Right atrium auricular region (tissue), 2 donors: ENCODE measurements around the gene EHMT2. TPM values are rescaled to one million over a fixed set of nuclear protein-coding genes. Genes with fewer than 3 reads are reported as not detected.

Experiments
- total RNA-seq, 2 donors: library from RNA; depleted of rRNA; stranded (reverse); fragments of >200 nt; gene quantifications; one replicate each; pipeline ENCODE4 v1.1.0, GENCODE V29; 2016

Gene EHMT2
- total RNA-seq, 2 donors from 2014 or later = 10.5 to 19.1 TPM

Other genes with a start within 250 kb of the EHMT2 start
- 100 to 1,000 TPM; 209 to 306 TPM for gene BAG6, start 245.0 kb downstream of the EHMT2 start, total RNA-seq
- 1 to 10 TPM; 1.0 to 1.2 TPM for gene APOM, start 241.8 kb downstream of the EHMT2 start, total RNA-seq
- gene C6orf47, start 236.9 kb downstream of the EHMT2 start, total RNA-seq = 10 to 100 TPM; 17.8 to 19.2 TPM
- gene GPANK1, start 232.7 kb downstream of the EHMT2 start, total RNA-seq = 10 to 100 TPM; 14.7 to 20.0 TPM
- 100 to 1,000 TPM; 242 to 243 TPM for gene CSNK2B, start 231.6 kb downstream of the EHMT2 start, total RNA-seq
- 1 to 10 TPM in 1 of 2 donors, under 1 TPM in 1; 0.67 to 1.8 TPM for gene LY6G5B, start 227.7 kb downstream of the EHMT2 start, total RNA-seq
- gene LY6G5C, start 216.6 kb downstream of the EHMT2 start, total RNA-seq = 1 to 10 TPM; 1.2 to 4.9 TPM
- 10 to 100 TPM; 22.7 to 29.4 TPM for gene ABHD16A, start 194.4 kb downstream of the EHMT2 start, total RNA-seq
- not detected for gene LY6G6F, start 190.8 kb downstream of the EHMT2 start, total RNA-seq
- gene LY6G6D, start 182.3 kb downstream of the EHMT2 start, total RNA-seq = not detected
- gene LY6G6C, start 176.0 kb downstream of the EHMT2 start, total RNA-seq = 1 to 10 TPM in 1 of 2 donors, not detected in 1; 1.3 TPM
- under 1 TPM in 1 of 2 donors, not detected in 1; 0.55 TPM for gene MPIG6B, start 174.3 kb downstream of the EHMT2 start, total RNA-seq
- 10 to 100 TPM; 53.5 to 93.3 TPM for gene DDAH2, start 168.4 kb downstream of the EHMT2 start, total RNA-seq
- 100 to 1,000 TPM in 1 of 2 donors, 10 to 100 TPM in 1; 90.9 to 194 TPM for gene CLIC1, start 161.2 kb downstream of the EHMT2 start, total RNA-seq
- under 1 TPM; 0.37 to 0.98 TPM for gene MSH5, start 157.7 kb downstream of the EHMT2 start, total RNA-seq
- not detected for gene SAPCD1, start 135.0 kb downstream of the EHMT2 start, total RNA-seq
- 1 to 10 TPM; 4.1 to 7.5 TPM for gene VWA7, start 120.4 kb downstream of the EHMT2 start, total RNA-seq
- gene VARS1, start 101.9 kb downstream of the EHMT2 start, total RNA-seq = 10 to 100 TPM; 15.3 to 24.6 TPM
- 10 to 100 TPM; 28.8 to 32.0 TPM for gene LSM2, start 90.7 kb downstream of the EHMT2 start, total RNA-seq
- gene HSPA1L, start 82.4 kb downstream of the EHMT2 start, total RNA-seq = 1 to 10 TPM; 1.1 to 1.6 TPM
- gene HSPA1A, start 82.2 kb downstream of the EHMT2 start, total RNA-seq = 100 to 1,000 TPM; 315 to 334 TPM
- 100 to 1,000 TPM; 131 to 232 TPM for gene HSPA1B, start 70.0 kb downstream of the EHMT2 start, total RNA-seq
- 10 to 100 TPM; 28.0 to 37.7 TPM for gene NEU1, start 34.9 kb downstream of the EHMT2 start, total RNA-seq
- not detected for gene SLC44A4, start 18.7 kb downstream of the EHMT2 start, total RNA-seq
- under 1 TPM; 0.47 to 0.52 TPM for gene ZBTB12, start 4.4 kb upstream of the EHMT2 start, total RNA-seq
- 10 to 100 TPM in 1 of 2 donors, 1 to 10 TPM in 1; 3.5 to 19.9 TPM for gene C2, start 30.0 kb upstream of the EHMT2 start, total RNA-seq
- 100 to 1,000 TPM in 1 of 2 donors, 10 to 100 TPM in 1; 65.5 to 126 TPM for gene CFB, start 48.4 kb upstream of the EHMT2 start, total RNA-seq
- gene NELFE, start 61.3 kb upstream of the EHMT2 start, total RNA-seq = 10 to 100 TPM; 40.0 to 81.7 TPM
- 10 to 100 TPM; 18.7 to 31.6 TPM for gene SKIC2, start 61.5 kb upstream of the EHMT2 start, total RNA-seq
- 10 to 100 TPM; 12.1 to 14.1 TPM for gene DXO, start 74.4 kb upstream of the EHMT2 start, total RNA-seq
- 100 to 1,000 TPM; 152 to 175 TPM for gene C4A, start 84.4 kb upstream of the EHMT2 start, total RNA-seq
- gene C4B, start 117.1 kb upstream of the EHMT2 start, total RNA-seq = 100 to 1,000 TPM; 150 to 241 TPM
- 1 to 10 TPM in 1 of 2 donors, under 1 TPM in 1; 0.19 to 1.2 TPM for gene CYP21A2, start 140.7 kb upstream of the EHMT2 start, total RNA-seq
- gene TNXB, start 211.6 kb upstream of the EHMT2 start, total RNA-seq = 100 to 1,000 TPM; 138 to 210 TPM
- 10 to 100 TPM; 15.0 to 15.3 TPM for gene ATF6B, start 230.5 kb upstream of the EHMT2 start, total RNA-seq
- gene FKBPL, start 232.6 kb upstream of the EHMT2 start, total RNA-seq = 1 to 10 TPM; 1.1 to 3.4 TPM